A549 (cell line): ENCODE data around the gene SLC7A10.

Experiments used
- CTCF ChIP-seq: fragments of >200 bp; sonication (Bioruptor Twin); formaldehyde crosslinking; IDR thresholded peaks from 3 replicates; pipeline ENCODE4 v1.5.1; 2016
- E2F6 ChIP-seq: IDR thresholded peaks from 2 replicates; pipeline ENCODE4 v1.6.1; 2012; ENCODE audit warnings: low read depth, borderline replicate concordance
- RFX5 ChIP-seq: fragments of 450-650 bp; IDR thresholded peaks from 2 replicates; pipeline ENCODE4 v1.7.1; 2014; ENCODE audit warnings: antibody characterized with exemption, mild to moderate bottlenecking, moderate library complexity

GRCh38 chr19:33249740-33250366, 24.2 kb upstream of the SLC7A10 start:
- no peak for TF ChIP-seq E2F6
- TF ChIP-seq RFX5: no peak
- no peak for TF ChIP-seq CTCF
